NCI-H2107 (cell line): ENCODE data around the gene CANT1.
"Not testable (repeated sequence)": the region's sequence is repeated elsewhere in the genome, so short reads cannot be mapped to it uniquely, and the experiment has no call there.

Experiments
- DNase-seq: peaks from one replicate; lab custom pipeline; 2025; lab: John Stamatoyannopoulos, UW

The CANT1 gene

DNA sequence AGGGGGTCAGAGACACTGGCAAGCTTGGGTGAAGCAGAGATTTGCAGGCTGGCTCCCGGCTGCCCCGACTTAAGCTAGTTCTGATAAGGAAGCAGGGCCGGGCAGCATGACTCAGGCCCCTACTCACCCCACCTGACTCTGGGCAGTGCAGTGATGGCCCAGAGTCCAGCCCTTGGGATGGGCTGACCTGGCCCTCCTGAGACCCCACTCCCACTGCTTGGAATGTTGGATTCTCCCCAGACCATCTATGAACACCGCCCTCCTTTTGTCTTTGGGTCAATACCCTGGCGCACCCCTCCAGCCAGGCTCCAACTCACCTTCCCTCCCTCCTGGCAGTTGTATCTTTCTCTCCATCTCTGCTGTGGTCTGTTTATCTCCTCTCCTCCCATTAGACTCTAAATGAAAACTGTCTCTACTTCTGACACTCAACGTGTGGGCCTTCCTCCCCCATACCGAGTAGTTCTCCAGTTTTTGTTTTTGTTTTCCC is 50.9 kb downstream of the CANT1 start:
- no peak for DNase-seq

GRCh38 chr17:78957128-78957527 is 52.4 kb downstream of the CANT1 start:
- no peak for DNase-seq

GRCh38 chr17:78956254-78956653 is 53.3 kb downstream of the CANT1 start:
- no peak for DNase-seq

GRCh38 chr17:78954684-78955083 is 54.9 kb downstream of the CANT1 start:
- no peak for DNase-seq

GRCh38 chr17:78953356-78954350 is 55.9 kb downstream of the CANT1 start:
- DNase-seq: no peak

DNA sequence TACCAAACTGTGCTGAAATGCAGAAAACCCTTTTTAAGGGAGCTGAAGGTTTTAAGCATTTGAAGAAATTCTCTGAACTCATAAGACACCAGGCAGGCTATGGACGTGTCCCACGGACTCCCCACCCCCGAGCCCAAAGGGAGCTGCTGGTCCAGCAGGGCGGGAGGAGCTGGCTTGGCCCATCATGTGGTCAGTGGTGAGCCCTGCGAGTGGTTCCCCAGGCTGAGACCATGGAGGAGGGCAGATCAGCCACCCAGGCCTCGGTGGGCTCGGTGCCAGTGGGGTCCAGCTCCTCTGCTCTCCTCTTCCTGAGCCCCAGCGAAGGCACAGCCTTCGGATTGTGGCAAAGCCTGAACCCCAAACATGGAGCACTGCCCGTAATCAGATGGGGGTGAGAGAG is 56.9 kb downstream of the CANT1 start:
- no peak for DNase-seq

GRCh38 chr17:78951967-78952551 is 57.5 kb downstream of the CANT1 start:
- no peak for DNase-seq

GRCh38 chr17:78950870-78951269 is 58.7 kb downstream of the CANT1 start:
- DNase-seq: no peak

GRCh38 chr17:78947235-78948149 is 62.1 kb downstream of the CANT1 start:
- no peak for DNase-seq

- DNase-seq: no peak
These were observed 62.9 kb downstream of the CANT1 start for GRCh38 chr17:78946631-78947030.

DNA sequence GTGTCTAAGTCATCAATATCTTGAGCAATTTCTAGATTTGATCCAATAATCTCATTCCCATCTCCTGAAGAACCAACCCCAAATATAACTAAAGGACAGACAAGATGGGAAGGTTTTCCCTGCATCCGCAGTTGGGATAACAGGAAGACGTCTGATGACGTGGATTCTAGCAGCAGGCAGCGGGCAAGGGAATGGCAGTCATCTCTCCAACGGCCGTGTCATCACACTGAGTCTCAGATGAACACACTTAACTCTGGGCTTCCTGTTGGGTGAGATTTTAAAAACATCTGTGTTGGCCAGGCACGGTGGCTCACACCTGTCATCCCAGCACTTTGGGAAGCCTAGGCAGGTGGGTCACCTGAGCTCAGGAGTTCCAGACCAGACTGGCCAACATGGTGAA is 63.4 kb downstream of the CANT1 start:
- DNase-seq: no peak

- DNase-seq: not testable (repeated sequence)
These were observed 64.1 kb downstream of the CANT1 start for GRCh38 chr17:78945455-78945854.

DNA sequence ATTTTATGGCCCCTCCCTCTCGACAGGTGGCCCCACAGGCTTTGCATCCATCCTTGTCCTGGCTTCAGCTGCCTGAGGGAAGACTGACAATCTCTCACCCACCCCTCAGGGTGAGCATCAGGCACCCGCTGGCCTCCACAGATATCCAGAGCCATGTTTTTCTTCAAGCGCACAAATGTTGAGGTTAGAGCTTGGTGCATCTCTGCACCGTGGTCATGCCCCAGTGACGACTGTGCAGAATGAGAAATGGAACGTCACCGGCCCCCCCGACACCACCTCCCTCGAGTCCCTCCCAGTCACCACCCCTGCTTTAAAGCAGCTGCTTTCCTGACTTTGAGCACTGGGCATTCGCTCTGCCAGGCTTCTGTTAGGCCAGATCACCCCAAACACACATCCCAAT is 64.6 kb downstream of the CANT1 start:
- no peak for DNase-seq

DNA sequence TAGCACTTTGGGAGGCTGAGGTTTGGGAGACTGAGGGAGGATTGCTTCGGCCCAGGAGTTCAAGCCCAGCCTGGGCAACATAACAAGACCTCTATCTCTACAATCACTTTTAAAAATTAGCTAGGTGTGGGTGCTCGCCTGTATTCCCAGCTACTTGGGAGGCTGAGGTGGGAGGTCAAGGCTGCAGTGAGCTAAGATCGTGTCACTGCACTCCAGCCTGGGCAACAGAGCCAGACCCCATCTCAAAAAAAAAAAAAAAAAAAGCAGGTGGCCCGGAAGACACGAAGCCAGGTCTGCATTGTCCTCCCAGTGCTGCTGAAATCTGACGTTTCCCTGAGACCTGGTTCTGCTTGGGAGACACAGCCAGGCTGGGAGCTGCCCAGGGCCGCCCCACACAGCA is 65.5 kb downstream of the CANT1 start:
- DNase-seq: no peak
